IMR-90 (cell line): ENCODE measurements around the gene NOD1. TPM values are rescaled to one million over a fixed set of nuclear protein-coding genes. Genes with fewer than 3 reads are reported as not detected.

ENCODE experiments used
- ATAC-seq: fragments of 200-7000 bp; cut with Tn5 transposase; 2 replicates; pipeline ENCODE4 v1.9.1; 2020; ENCODE audit warnings: low read depth, mild to moderate bottlenecking, moderate library complexity
- BruUV-seq: library from RNA; stranded (reverse); fragments of 400-500 nt; replicated peaks from 2 replicates; lab custom pipeline; 2021; lab: Mats Ljungman, UMichigan
- CTCF ChIA-PET: fragments of 300-600 bp; formaldehyde crosslinking; extraction: SDS; loops from one replicate; lab custom pipeline; 2021; ENCODE audit warnings: antibody characterized with exemption; lab: Yijun Ruan, JAX
- POLR2A ChIA-PET: fragments of 300-600 bp; sonication (Branson Sonifier 250); formaldehyde crosslinking; loops from one replicate; lab custom pipeline; 2022; ENCODE audit warnings: antibody characterized with exemption; ENCODE audit not compliant: unreplicated experiment; lab: Charles Lee
- DNase-seq: peaks from one replicate; pipeline ENCODE4 v3.0.0; 2013
- H2AFZ ChIP-seq: replicated peaks from 2 replicates; pipeline ENCODE3; 2013; ENCODE audit warnings: low read length, mild to moderate bottlenecking; ENCODE audit not compliant: poor library complexity
- H2AK5ac ChIP-seq: 2 replicates; pipeline ENCODE4 v1.6.1; 2013; ENCODE audit warnings: low read depth, low read length, inconsistent platforms
- H2AK9ac ChIP-seq: replicated peaks from 2 replicates; pipeline ENCODE3; 2013; ENCODE audit warnings: mild to moderate bottlenecking, low read depth, low read length, moderate library complexity; ENCODE audit not compliant: poor library complexity
- H2BK120ac ChIP-seq: 2 replicates; pipeline ENCODE4 v1.6.1; 2013; ENCODE audit warnings: low read depth, low read length, inconsistent platforms
- H2BK15ac ChIP-seq: 3 replicates; pipeline ENCODE4 v1.6.1; 2013; ENCODE audit warnings: low read depth, low read length, inconsistent platforms
- H2BK20ac ChIP-seq: 2 replicates; pipeline ENCODE4 v1.6.1; 2013; ENCODE audit warnings: low read depth, mild to moderate bottlenecking, inconsistent platforms, low read length, moderate library complexity
- H2BK5ac ChIP-seq: 2 replicates; pipeline ENCODE4 v1.6.1; 2013; ENCODE audit warnings: mild to moderate bottlenecking, low read depth, low read length, inconsistent platforms; ENCODE audit not compliant: poor library complexity, severe bottlenecking
- H3K14ac ChIP-seq: replicated peaks from 2 replicates; pipeline ENCODE4 v1.6.1; 2013; ENCODE audit warnings: low read depth, low read length, inconsistent platforms
- H3K18ac ChIP-seq: 2 replicates; pipeline ENCODE4 v1.6.1; 2013; ENCODE audit warnings: low read depth, low read length, control low read depth
- H3K23ac ChIP-seq: 2 replicates; pipeline ENCODE4 v1.6.1; 2013; ENCODE audit warnings: low read depth, low read length, inconsistent platforms
- H3K27ac ChIP-seq: 2 replicates; pipeline ENCODE4 v1.5.1; 2013; ENCODE audit warnings: mild to moderate bottlenecking, control low read depth, low read length; ENCODE audit not compliant: insufficient read depth
- H3K27me3 ChIP-seq: 2 replicates; pipeline ENCODE4 v1.6.1; 2013; ENCODE audit warnings: low read length; ENCODE audit not compliant: control insufficient read depth, insufficient read depth
- H3K36me3 ChIP-seq: 2 replicates; pipeline ENCODE4 v1.6.1; 2013; ENCODE audit warnings: low read length, mixed read lengths; ENCODE audit not compliant: control insufficient read depth, insufficient read depth
- H3K4ac ChIP-seq: 2 replicates; pipeline ENCODE4 v1.6.1; 2013; ENCODE audit warnings: low read depth, low read length, inconsistent platforms
- H3K4me1 ChIP-seq: 2 replicates; pipeline ENCODE4 v1.6.1; 2013; ENCODE audit warnings: low read length, mixed read lengths; ENCODE audit not compliant: control insufficient read depth, insufficient read depth
- H3K4me2 ChIP-seq: 2 replicates; pipeline ENCODE4 v1.6.1; 2013; ENCODE audit warnings: low read depth, mild to moderate bottlenecking, control low read depth, low read length, moderate library complexity
- H3K4me3 ChIP-seq: 2 replicates; pipeline ENCODE4 v1.5.1; 2013; ENCODE audit warnings: low read depth, mild to moderate bottlenecking, control low read depth, low read length, moderate library complexity; ENCODE audit not compliant: insufficient read depth
- H3K56ac ChIP-seq: 2 replicates; pipeline ENCODE4 v1.6.1; 2013; ENCODE audit warnings: low read length, inconsistent platforms; ENCODE audit not compliant: insufficient read depth; ENCODE audit errors: extremely low read depth
- H3K79me1 ChIP-seq, 2 experiments: 2 replicates each; pipeline ENCODE4 v1.6.1; 2013; ENCODE audit warnings: low read length in 2 of 2, inconsistent platforms in 1 of 2, low read depth in 1 of 2
- H3K9ac ChIP-seq: 2 replicates; pipeline ENCODE4 v1.6.1; 2013; ENCODE audit warnings: low read depth, low read length, control low read depth
- H3K9me1 ChIP-seq: 2 replicates; pipeline ENCODE4 v1.6.1; 2013; ENCODE audit warnings: low read length, inconsistent platforms; ENCODE audit not compliant: insufficient read depth
- H3K9me3 ChIP-seq: 2 replicates; pipeline ENCODE4 v1.6.1; 2013; ENCODE audit warnings: low read length; ENCODE audit not compliant: control insufficient read depth, insufficient read depth
- H4K20me1 ChIP-seq: 2 replicates; pipeline ENCODE4 v1.6.1; 2013; ENCODE audit warnings: low read length, inconsistent platforms; ENCODE audit not compliant: insufficient read depth
- H4K5ac ChIP-seq: 2 replicates; pipeline ENCODE4 v1.6.1; 2013; ENCODE audit warnings: mild to moderate bottlenecking, low read depth, low read length, control low read depth
- H4K8ac ChIP-seq, 2 experiments: 2 replicates each; pipeline ENCODE4 v1.6.1; 2013; ENCODE audit warnings: low read depth in 2 of 2, low read length in 2 of 2, control low read depth in 1 of 2, inconsistent platforms in 1 of 2
- H4K91ac ChIP-seq: 2 replicates; pipeline ENCODE4 v1.6.1; 2013; ENCODE audit warnings: low read depth, low read length, inconsistent platforms; ENCODE audit not compliant: insufficient read depth
- BHLHE40 ChIP-seq: fragments of 150-350 bp; IDR thresholded peaks from 2 replicates; pipeline ENCODE4 v1.6.1; 2016; ENCODE audit warnings: mild to moderate bottlenecking, low read depth, low read length
- CEBPB ChIP-seq: IDR thresholded peaks from 2 replicates; pipeline ENCODE4 v1.6.1; 2012; ENCODE audit warnings: low read depth, low read length, improper control_type of control experiment
- CHD1 ChIP-seq: IDR thresholded peaks from 2 replicates; pipeline ENCODE4 v1.6.1; 2012; ENCODE audit warnings: low read depth, low read length, improper control_type of control experiment
- ELK1 ChIP-seq: fragments of 150-350 bp; IDR thresholded peaks from 2 replicates; pipeline ENCODE4 v1.6.1; 2016; ENCODE audit warnings: low read depth, mild to moderate bottlenecking, low read length, moderate library complexity, borderline replicate concordance
- FOS ChIP-seq: fragments of 150-350 bp; IDR thresholded peaks from 2 replicates; pipeline ENCODE4 v1.6.1; 2016; ENCODE audit warnings: low read depth, low read length
- MAFK ChIP-seq: IDR thresholded peaks from 2 replicates; pipeline ENCODE4 v1.6.1; 2012; ENCODE audit warnings: low read depth, low read length, improper control_type of control experiment
- MAZ ChIP-seq: IDR thresholded peaks from 2 replicates; pipeline ENCODE4 v1.6.1; 2012; ENCODE audit warnings: low read depth, mild to moderate bottlenecking, low read length, improper control_type of control experiment, moderate library complexity, borderline replicate concordance
- MXI1 ChIP-seq: IDR thresholded peaks from 2 replicates; pipeline ENCODE4 v1.6.1; 2012; ENCODE audit warnings: low read depth, mild to moderate bottlenecking, low read length, moderate library complexity, borderline replicate concordance
- NFE2L2 ChIP-seq: fragments of 150-350 bp; IDR thresholded peaks from 2 replicates; pipeline ENCODE4 v1.6.1; 2016; ENCODE audit warnings: low read depth, mild to moderate bottlenecking, low read length
- POLR2A ChIP-seq: IDR thresholded peaks from 2 replicates; pipeline ENCODE4 v1.6.1; 2012; ENCODE audit warnings: mild to moderate bottlenecking, low read depth, low read length
- RAD21 ChIP-seq: IDR thresholded peaks from 2 replicates; pipeline ENCODE4 v1.6.1; 2012; ENCODE audit warnings: low read length, improper control_type of control experiment
- RCOR1 ChIP-seq: IDR thresholded peaks from 2 replicates; pipeline ENCODE4 v1.6.1; 2012; ENCODE audit warnings: mild to moderate bottlenecking, low read length, improper control_type of control experiment; ENCODE audit not compliant: insufficient replicate concordance
- RFX5 ChIP-seq: IDR thresholded peaks from 2 replicates; pipeline ENCODE4 v1.8.0; 2012; ENCODE audit warnings: low read depth, mild to moderate bottlenecking, low read length, moderate library complexity
- SMC3 ChIP-seq: fragments of 150-350 bp; IDR thresholded peaks from 2 replicates; pipeline ENCODE4 v1.6.1; 2016; ENCODE audit warnings: low read depth, mild to moderate bottlenecking, antibody characterized with exemption, low read length, moderate library complexity
- dilution Hi-C: fragments of 300-500 bp; cut with HindIII; formaldehyde crosslinking; loops from one replicate; pipeline ENCODE4 v1.14.3; 2018; ENCODE audit warnings: low sequenced_read_pairs; ENCODE audit not compliant: unreplicated experiment
- in situ Hi-C: fragments of 300-500 bp; cut with MboI; formaldehyde crosslinking; loops from 3 replicates; pipeline ENCODE4 v1.14.3; 2019; ENCODE audit warnings: low sequenced_read_pairs, inconsistent platforms, mixed read lengths
- intact Hi-C: fragments of 100-400 bp; cut with micrococcal nuclease; formaldehyde crosslinking; loops from 2 replicates; pipeline ENCODE4 v1.10.0; 2022
- polyA plus RNA-seq, 3 experiments: library from polyadenylated mRNA; depleted of rRNA; stranded (reverse); fragments of >200 nt; gene quantifications; 2 replicates each; pipeline ENCODE4 v1.2.3, GENCODE V29; 2012; ENCODE audit warnings: low replicate concordance in 1 of 3
- total RNA-seq: library from RNA; depleted of rRNA; stranded (reverse); fragments of >200 nt; gene quantifications from 2 replicates; pipeline ENCODE4 v1.2.3, GENCODE V29; 2012
- TF ChIP-seq, protein P1 (sequence below): conservative IDR thresholded peaks from 2 replicates; pipeline ENCODE4 v1.5.1; 2012; ENCODE audit warnings: mild to moderate bottlenecking, low read depth, low read length, improper control_type of control experiment
- TF ChIP-seq, protein P2 (sequence below): fragments of 150-350 bp; IDR thresholded peaks from 2 replicates; pipeline ENCODE4 v1.6.1; 2017; ENCODE audit warnings: mild to moderate bottlenecking, antibody characterized with exemption, low read length, low read depth

NOD1 gene
- total and polyA plus RNA-seq, 2 of the 4 experiments (the other 2 are of a cell fraction) = 1.8 to 3.0 TPM

- no peak overlapping the region for H3K14ac ChIP-seq
- H3K56ac ChIP-seq = no peak overlapping the region
- no peak for ATAC-seq
- H4K91ac ChIP-seq = no peak overlapping the region
- no peaks in the 10 kb centered on the region for H3K36me3 ChIP-seq
- no peak overlapping the region for H3K23ac ChIP-seq
- H2BK5ac ChIP-seq = no peak overlapping the region
- dilution Hi-C loops (no loop called here), intact Hi-C loops (no loop called here), in situ Hi-C loops (no loop called here)
- no peak overlapping the region for H2BK15ac ChIP-seq
- H4K20me1 ChIP-seq = no peaks in the 10 kb centered on the region
- no peak overlapping the region for H2AK5ac ChIP-seq
- CTCF ChIA-PET = no interaction called here
- H3K9me3 ChIP-seq = peaks cover 5% of the 10 kb centered on the region; the same call in 1 of the 2 replicates
- H3K27ac ChIP-seq = no peak overlapping the region
- H3K9me1 ChIP-seq = no peaks in the 10 kb centered on the region
- no peak overlapping the region for H4K8ac ChIP-seq
- no peaks in the 10 kb centered on the region for H3K27me3 ChIP-seq
- no peak overlapping the region for H3K18ac ChIP-seq
- no peak overlapping the region for H3K9ac ChIP-seq
- no peak overlapping the region for H2AK9ac ChIP-seq
- no peak overlapping the region for H3K4ac ChIP-seq
- no peak overlapping the region for H3K4me2 ChIP-seq
- no peak overlapping the region for H4K5ac ChIP-seq
- H3K4me3 ChIP-seq = no peak overlapping the region
- no peak overlapping the region for H2AFZ ChIP-seq
- POLR2A ChIA-PET = no interaction called here
- no peaks in the 10 kb centered on the region for H3K4me1 ChIP-seq
- DNase-seq = no peak
- BruUV-seq = no TSS peak
- H3K79me1 ChIP-seq = no peaks in the 10 kb centered on the region
- H2BK20ac ChIP-seq = no peak overlapping the region
- no peak overlapping the region for H2BK120ac ChIP-seq
- no peak for TF ChIP-seq MXI1
- TF ChIP-seq NFE2L2 = no peak
- TF ChIP-seq RAD21 = no peak
- no peak for TF ChIP-seq RCOR1
- TF ChIP-seq MAFK = no peak
- TF ChIP-seq SMC3 = no peak
- TF ChIP-seq, protein P1, sequence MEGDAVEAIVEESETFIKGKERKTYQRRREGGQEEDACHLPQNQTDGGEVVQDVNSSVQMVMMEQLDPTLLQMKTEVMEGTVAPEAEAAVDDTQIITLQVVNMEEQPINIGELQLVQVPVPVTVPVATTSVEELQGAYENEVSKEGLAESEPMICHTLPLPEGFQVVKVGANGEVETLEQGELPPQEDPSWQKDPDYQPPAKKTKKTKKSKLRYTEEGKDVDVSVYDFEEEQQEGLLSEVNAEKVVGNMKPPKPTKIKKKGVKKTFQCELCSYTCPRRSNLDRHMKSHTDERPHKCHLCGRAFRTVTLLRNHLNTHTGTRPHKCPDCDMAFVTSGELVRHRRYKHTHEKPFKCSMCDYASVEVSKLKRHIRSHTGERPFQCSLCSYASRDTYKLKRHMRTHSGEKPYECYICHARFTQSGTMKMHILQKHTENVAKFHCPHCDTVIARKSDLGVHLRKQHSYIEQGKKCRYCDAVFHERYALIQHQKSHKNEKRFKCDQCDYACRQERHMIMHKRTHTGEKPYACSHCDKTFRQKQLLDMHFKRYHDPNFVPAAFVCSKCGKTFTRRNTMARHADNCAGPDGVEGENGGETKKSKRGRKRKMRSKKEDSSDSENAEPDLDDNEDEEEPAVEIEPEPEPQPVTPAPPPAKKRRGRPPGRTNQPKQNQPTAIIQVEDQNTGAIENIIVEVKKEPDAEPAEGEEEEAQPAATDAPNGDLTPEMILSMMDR = no peak
- TF ChIP-seq CHD1 = no peak
- no peak for TF ChIP-seq RFX5
- no peak for TF ChIP-seq FOS
- TF ChIP-seq, protein P2, sequence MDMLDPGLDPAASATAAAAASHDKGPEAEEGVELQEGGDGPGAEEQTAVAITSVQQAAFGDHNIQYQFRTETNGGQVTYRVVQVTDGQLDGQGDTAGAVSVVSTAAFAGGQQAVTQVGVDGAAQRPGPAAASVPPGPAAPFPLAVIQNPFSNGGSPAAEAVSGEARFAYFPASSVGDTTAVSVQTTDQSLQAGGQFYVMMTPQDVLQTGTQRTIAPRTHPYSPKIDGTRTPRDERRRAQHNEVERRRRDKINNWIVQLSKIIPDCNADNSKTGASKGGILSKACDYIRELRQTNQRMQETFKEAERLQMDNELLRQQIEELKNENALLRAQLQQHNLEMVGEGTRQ = no peak
- TF ChIP-seq CEBPB = no peak
- no peak for TF ChIP-seq BHLHE40
- TF ChIP-seq MAZ = no peak
- no peak for TF ChIP-seq POLR2A
- no peak for TF ChIP-seq ELK1
Measured at GRCh38 chr7:30491417-30491816, 12.8 kb upstream of the NOD1 start.
